IMR-90 (cell line): Measurements from ENCODE around the gene RPEL1. TPM values are rescaled to one million over a fixed set of nuclear protein-coding genes. Genes with fewer than 3 reads are reported as not detected.

Experiments used
- ATAC-seq: fragments of 200-7000 bp; cut with Tn5 transposase; 2 replicates; pipeline ENCODE4 v1.9.1; 2020; ENCODE audit warnings: low read depth, mild to moderate bottlenecking, moderate library complexity
- BruUV-seq: library from RNA; stranded (reverse); fragments of 400-500 nt; replicated peaks from 2 replicates; lab custom pipeline; 2021; lab: Mats Ljungman, UMichigan
- CTCF ChIA-PET: fragments of 300-600 bp; formaldehyde crosslinking; extraction: SDS; loops from one replicate; lab custom pipeline; 2021; ENCODE audit warnings: antibody characterized with exemption; lab: Yijun Ruan, JAX
- POLR2A ChIA-PET: fragments of 300-600 bp; sonication (Branson Sonifier 250); formaldehyde crosslinking; loops from one replicate; lab custom pipeline; 2022; ENCODE audit warnings: antibody characterized with exemption; ENCODE audit not compliant: unreplicated experiment; lab: Charles Lee
- DNase-seq: peaks from one replicate; pipeline ENCODE4 v3.0.0; 2013
- H2AFZ ChIP-seq: replicated peaks from 2 replicates; pipeline ENCODE3; 2013; ENCODE audit warnings: low read length, mild to moderate bottlenecking; ENCODE audit not compliant: poor library complexity
- H2AK5ac ChIP-seq: 2 replicates; pipeline ENCODE4 v1.6.1; 2013; ENCODE audit warnings: low read depth, low read length, inconsistent platforms
- H2AK9ac ChIP-seq: replicated peaks from 2 replicates; pipeline ENCODE3; 2013; ENCODE audit warnings: mild to moderate bottlenecking, low read depth, low read length, moderate library complexity; ENCODE audit not compliant: poor library complexity
- H2BK120ac ChIP-seq: 2 replicates; pipeline ENCODE4 v1.6.1; 2013; ENCODE audit warnings: low read depth, low read length, inconsistent platforms
- H2BK15ac ChIP-seq: 3 replicates; pipeline ENCODE4 v1.6.1; 2013; ENCODE audit warnings: low read depth, low read length, inconsistent platforms
- H2BK20ac ChIP-seq: 2 replicates; pipeline ENCODE4 v1.6.1; 2013; ENCODE audit warnings: low read depth, mild to moderate bottlenecking, inconsistent platforms, low read length, moderate library complexity
- H2BK5ac ChIP-seq: 2 replicates; pipeline ENCODE4 v1.6.1; 2013; ENCODE audit warnings: mild to moderate bottlenecking, low read depth, low read length, inconsistent platforms; ENCODE audit not compliant: poor library complexity, severe bottlenecking
- H3K14ac ChIP-seq: replicated peaks from 2 replicates; pipeline ENCODE4 v1.6.1; 2013; ENCODE audit warnings: low read depth, low read length, inconsistent platforms
- H3K18ac ChIP-seq: 2 replicates; pipeline ENCODE4 v1.6.1; 2013; ENCODE audit warnings: low read depth, low read length, control low read depth
- H3K23ac ChIP-seq: 2 replicates; pipeline ENCODE4 v1.6.1; 2013; ENCODE audit warnings: low read depth, low read length, inconsistent platforms
- H3K27ac ChIP-seq: 2 replicates; pipeline ENCODE4 v1.5.1; 2013; ENCODE audit warnings: mild to moderate bottlenecking, control low read depth, low read length; ENCODE audit not compliant: insufficient read depth
- H3K27me3 ChIP-seq: 2 replicates; pipeline ENCODE4 v1.6.1; 2013; ENCODE audit warnings: low read length; ENCODE audit not compliant: control insufficient read depth, insufficient read depth
- H3K36me3 ChIP-seq: 2 replicates; pipeline ENCODE4 v1.6.1; 2013; ENCODE audit warnings: low read length, mixed read lengths; ENCODE audit not compliant: control insufficient read depth, insufficient read depth
- H3K4ac ChIP-seq: 2 replicates; pipeline ENCODE4 v1.6.1; 2013; ENCODE audit warnings: low read depth, low read length, inconsistent platforms
- H3K4me1 ChIP-seq: 2 replicates; pipeline ENCODE4 v1.6.1; 2013; ENCODE audit warnings: low read length, mixed read lengths; ENCODE audit not compliant: control insufficient read depth, insufficient read depth
- H3K4me2 ChIP-seq: 2 replicates; pipeline ENCODE4 v1.6.1; 2013; ENCODE audit warnings: low read depth, mild to moderate bottlenecking, control low read depth, low read length, moderate library complexity
- H3K4me3 ChIP-seq: 2 replicates; pipeline ENCODE4 v1.5.1; 2013; ENCODE audit warnings: low read depth, mild to moderate bottlenecking, control low read depth, low read length, moderate library complexity; ENCODE audit not compliant: insufficient read depth
- H3K56ac ChIP-seq: 2 replicates; pipeline ENCODE4 v1.6.1; 2013; ENCODE audit warnings: low read length, inconsistent platforms; ENCODE audit not compliant: insufficient read depth; ENCODE audit errors: extremely low read depth
- H3K79me1 ChIP-seq, 2 experiments: 2 replicates each; pipeline ENCODE4 v1.6.1; 2013; ENCODE audit warnings: low read length in 2 of 2, inconsistent platforms in 1 of 2, low read depth in 1 of 2
- H3K9ac ChIP-seq: 2 replicates; pipeline ENCODE4 v1.6.1; 2013; ENCODE audit warnings: low read depth, low read length, control low read depth
- H3K9me1 ChIP-seq: 2 replicates; pipeline ENCODE4 v1.6.1; 2013; ENCODE audit warnings: low read length, inconsistent platforms; ENCODE audit not compliant: insufficient read depth
- H3K9me3 ChIP-seq: 2 replicates; pipeline ENCODE4 v1.6.1; 2013; ENCODE audit warnings: low read length; ENCODE audit not compliant: control insufficient read depth, insufficient read depth
- H4K20me1 ChIP-seq: 2 replicates; pipeline ENCODE4 v1.6.1; 2013; ENCODE audit warnings: low read length, inconsistent platforms; ENCODE audit not compliant: insufficient read depth
- H4K5ac ChIP-seq: 2 replicates; pipeline ENCODE4 v1.6.1; 2013; ENCODE audit warnings: mild to moderate bottlenecking, low read depth, low read length, control low read depth
- H4K8ac ChIP-seq, 2 experiments: 2 replicates each; pipeline ENCODE4 v1.6.1; 2013; ENCODE audit warnings: low read depth in 2 of 2, low read length in 2 of 2, control low read depth in 1 of 2, inconsistent platforms in 1 of 2
- H4K91ac ChIP-seq: 2 replicates; pipeline ENCODE4 v1.6.1; 2013; ENCODE audit warnings: low read depth, low read length, inconsistent platforms; ENCODE audit not compliant: insufficient read depth
- CEBPB ChIP-seq: IDR thresholded peaks from 2 replicates; pipeline ENCODE4 v1.6.1; 2012; ENCODE audit warnings: low read depth, low read length, improper control_type of control experiment
- CHD1 ChIP-seq: IDR thresholded peaks from 2 replicates; pipeline ENCODE4 v1.6.1; 2012; ENCODE audit warnings: low read depth, low read length, improper control_type of control experiment
- FOS ChIP-seq: fragments of 150-350 bp; IDR thresholded peaks from 2 replicates; pipeline ENCODE4 v1.6.1; 2016; ENCODE audit warnings: low read depth, low read length
- MAFK ChIP-seq: IDR thresholded peaks from 2 replicates; pipeline ENCODE4 v1.6.1; 2012; ENCODE audit warnings: low read depth, low read length, improper control_type of control experiment
- MXI1 ChIP-seq: IDR thresholded peaks from 2 replicates; pipeline ENCODE4 v1.6.1; 2012; ENCODE audit warnings: low read depth, mild to moderate bottlenecking, low read length, moderate library complexity, borderline replicate concordance
- RFX5 ChIP-seq: IDR thresholded peaks from 2 replicates; pipeline ENCODE4 v1.8.0; 2012; ENCODE audit warnings: low read depth, mild to moderate bottlenecking, low read length, moderate library complexity
- WGBS, 2 experiments: methylation state at CpG; one replicate each; pipeline versions ENCODE4 v1.1.5 to v1.1.7; 2013; ENCODE audit warnings: missing lambda C conversion rate in 2 of 2; ENCODE audit not compliant: insufficient read length in 1 of 2; ENCODE audit errors: extremely low coverage in 2 of 2; 5-methylcytosine and 5-hydroxymethylcytosine counted together
- dilution Hi-C: fragments of 300-500 bp; cut with HindIII; formaldehyde crosslinking; loops from one replicate; pipeline ENCODE4 v1.14.3; 2018; ENCODE audit warnings: low sequenced_read_pairs; ENCODE audit not compliant: unreplicated experiment
- in situ Hi-C: fragments of 300-500 bp; cut with MboI; formaldehyde crosslinking; loops from 3 replicates; pipeline ENCODE4 v1.14.3; 2019; ENCODE audit warnings: low sequenced_read_pairs, inconsistent platforms, mixed read lengths
- intact Hi-C: fragments of 100-400 bp; cut with micrococcal nuclease; formaldehyde crosslinking; loops from 2 replicates; pipeline ENCODE4 v1.10.0; 2022
- polyA plus RNA-seq, 3 experiments: library from polyadenylated mRNA; depleted of rRNA; stranded (reverse); fragments of >200 nt; gene quantifications; 2 replicates each; pipeline ENCODE4 v1.2.3, GENCODE V29; 2012; ENCODE audit warnings: low replicate concordance in 1 of 3
- total RNA-seq: library from RNA; depleted of rRNA; stranded (reverse); fragments of >200 nt; gene quantifications from 2 replicates; pipeline ENCODE4 v1.2.3, GENCODE V29; 2012
- TF ChIP-seq, protein P1 (sequence below): conservative IDR thresholded peaks from 2 replicates; pipeline ENCODE4 v1.5.1; 2012; ENCODE audit warnings: mild to moderate bottlenecking, low read depth, low read length, improper control_type of control experiment
- TF ChIP-seq, protein P2 (sequence below): fragments of 150-350 bp; IDR thresholded peaks from 2 replicates; pipeline ENCODE4 v1.6.1; 2016; ENCODE audit warnings: low read depth, mild to moderate bottlenecking, low read length, moderate library complexity, borderline replicate concordance
- TF ChIP-seq, protein P3 (sequence below): fragments of 150-350 bp; IDR thresholded peaks from 2 replicates; pipeline ENCODE4 v1.6.1; 2017; ENCODE audit warnings: mild to moderate bottlenecking, antibody characterized with exemption, low read length, low read depth

The RPEL1 gene
- total and polyA plus RNA-seq, 2 of the 4 experiments (the other 2 are of a cell fraction), result under 0.01 to 0.26 TPM

DNA sequence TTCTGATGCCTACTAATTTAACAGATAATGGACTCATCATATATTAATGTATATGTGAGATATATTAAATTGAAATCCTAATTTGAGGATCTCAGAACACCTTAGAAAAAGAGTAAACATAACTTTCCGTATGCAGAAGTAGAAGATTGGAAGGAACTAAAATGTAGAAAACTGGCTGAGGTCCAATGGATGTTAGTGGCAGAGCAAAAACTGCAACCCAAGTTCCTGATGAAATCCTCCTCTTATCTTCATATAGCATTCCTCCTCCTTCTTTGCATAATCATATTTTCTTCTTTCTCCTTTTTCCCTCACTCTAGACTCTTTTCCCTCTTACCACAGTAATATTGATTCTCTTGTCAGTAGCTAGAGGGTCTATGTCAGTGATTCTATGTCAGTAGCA is 37.3 kb downstream of the RPEL1 start:
- H2BK5ac ChIP-seq, result no peak overlapping the region
- no peak overlapping the region for H2AK9ac ChIP-seq
- intact Hi-C loops, result no loop called here
- H3K9me3 ChIP-seq, result no peaks in the 10 kb centered on the region
- TF ChIP-seq, protein P1, sequence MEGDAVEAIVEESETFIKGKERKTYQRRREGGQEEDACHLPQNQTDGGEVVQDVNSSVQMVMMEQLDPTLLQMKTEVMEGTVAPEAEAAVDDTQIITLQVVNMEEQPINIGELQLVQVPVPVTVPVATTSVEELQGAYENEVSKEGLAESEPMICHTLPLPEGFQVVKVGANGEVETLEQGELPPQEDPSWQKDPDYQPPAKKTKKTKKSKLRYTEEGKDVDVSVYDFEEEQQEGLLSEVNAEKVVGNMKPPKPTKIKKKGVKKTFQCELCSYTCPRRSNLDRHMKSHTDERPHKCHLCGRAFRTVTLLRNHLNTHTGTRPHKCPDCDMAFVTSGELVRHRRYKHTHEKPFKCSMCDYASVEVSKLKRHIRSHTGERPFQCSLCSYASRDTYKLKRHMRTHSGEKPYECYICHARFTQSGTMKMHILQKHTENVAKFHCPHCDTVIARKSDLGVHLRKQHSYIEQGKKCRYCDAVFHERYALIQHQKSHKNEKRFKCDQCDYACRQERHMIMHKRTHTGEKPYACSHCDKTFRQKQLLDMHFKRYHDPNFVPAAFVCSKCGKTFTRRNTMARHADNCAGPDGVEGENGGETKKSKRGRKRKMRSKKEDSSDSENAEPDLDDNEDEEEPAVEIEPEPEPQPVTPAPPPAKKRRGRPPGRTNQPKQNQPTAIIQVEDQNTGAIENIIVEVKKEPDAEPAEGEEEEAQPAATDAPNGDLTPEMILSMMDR, result no peak
- TF ChIP-seq MAFK (no peak), CEBPB (no peak), CHD1 (no peak), MXI1 (no peak), FOS (no peak), RFX5 (no peak)
- TF ChIP-seq, protein P2, sequence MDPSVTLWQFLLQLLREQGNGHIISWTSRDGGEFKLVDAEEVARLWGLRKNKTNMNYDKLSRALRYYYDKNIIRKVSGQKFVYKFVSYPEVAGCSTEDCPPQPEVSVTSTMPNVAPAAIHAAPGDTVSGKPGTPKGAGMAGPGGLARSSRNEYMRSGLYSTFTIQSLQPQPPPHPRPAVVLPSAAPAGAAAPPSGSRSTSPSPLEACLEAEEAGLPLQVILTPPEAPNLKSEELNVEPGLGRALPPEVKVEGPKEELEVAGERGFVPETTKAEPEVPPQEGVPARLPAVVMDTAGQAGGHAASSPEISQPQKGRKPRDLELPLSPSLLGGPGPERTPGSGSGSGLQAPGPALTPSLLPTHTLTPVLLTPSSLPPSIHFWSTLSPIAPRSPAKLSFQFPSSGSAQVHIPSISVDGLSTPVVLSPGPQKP, result no peak
- TF ChIP-seq, protein P3, sequence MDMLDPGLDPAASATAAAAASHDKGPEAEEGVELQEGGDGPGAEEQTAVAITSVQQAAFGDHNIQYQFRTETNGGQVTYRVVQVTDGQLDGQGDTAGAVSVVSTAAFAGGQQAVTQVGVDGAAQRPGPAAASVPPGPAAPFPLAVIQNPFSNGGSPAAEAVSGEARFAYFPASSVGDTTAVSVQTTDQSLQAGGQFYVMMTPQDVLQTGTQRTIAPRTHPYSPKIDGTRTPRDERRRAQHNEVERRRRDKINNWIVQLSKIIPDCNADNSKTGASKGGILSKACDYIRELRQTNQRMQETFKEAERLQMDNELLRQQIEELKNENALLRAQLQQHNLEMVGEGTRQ, result no peak
- H3K4me1 ChIP-seq, result peaks cover under 1% of the 10 kb centered on the region; the same call in 1 of the 2 replicates
- no peak overlapping the region for H2AK5ac ChIP-seq
- POLR2A ChIA-PET, result no interaction called here
- CTCF ChIA-PET, result no interaction called here
- no peaks in the 10 kb centered on the region; the same call in 1 of the 2 replicates for H3K9me1 ChIP-seq
- H2BK15ac ChIP-seq, result no peak overlapping the region
- H4K8ac ChIP-seq, result no peak overlapping the region
- H3K56ac ChIP-seq, result no peak overlapping the region
- peaks cover 13% of the 10 kb centered on the region; the same call in 1 of the 2 replicates for H4K20me1 ChIP-seq
- no CpG with 5 or more reads among the region's 1 CpG for WGBS, 2 experiments
- H2BK120ac ChIP-seq, result no peak overlapping the region
- H3K79me1 ChIP-seq, result peaks cover 0 to 5% of the 10 kb centered on the region in 2 experiments; a peak in 2 of 4 replicates
- no peak overlapping the region for H3K18ac ChIP-seq
- no peaks in the 10 kb centered on the region for H3K36me3 ChIP-seq
- H3K27ac ChIP-seq, result no peak overlapping the region
- ATAC-seq, result no peak
- no peak overlapping the region for H4K5ac ChIP-seq
- H2BK20ac ChIP-seq, result no peak overlapping the region
- dilution Hi-C loops, result no loop called here
- no peak overlapping the region for H3K4me2 ChIP-seq
- H3K14ac ChIP-seq, result no peak overlapping the region
- H3K4ac ChIP-seq, result no peak overlapping the region
- no peak for DNase-seq
- H3K23ac ChIP-seq, result no peak overlapping the region
- H3K9ac ChIP-seq, result no peak overlapping the region
- no peak overlapping the region for H2AFZ ChIP-seq
- no peak overlapping the region for H3K4me3 ChIP-seq
- H3K27me3 ChIP-seq, result peaks cover 7% of the 10 kb centered on the region
- BruUV-seq, result no TSS peak
- H4K91ac ChIP-seq, result no peak overlapping the region
- in situ Hi-C loops, result no loop called here
